SHP77 (cell line): Measurements from ENCODE around the gene NOS1AP.

Experiments used
- DNase-seq, 2 experiments: peaks; one replicate each; lab custom pipeline; 2025; lab: John Stamatoyannopoulos, UW

The NOS1AP gene

GRCh38 chr1:162138112-162138511 is 68.6 kb downstream of the NOS1AP start:
- DNase-seq = no peak

GRCh38 chr1:162138599-162139181 is 69.2 kb downstream of the NOS1AP start:
- no peak for DNase-seq

- no peak for DNase-seq
Measured at GRCh38 chr1:162139211-162139610, 69.7 kb downstream of the NOS1AP start.

- no peak for DNase-seq
Measured at GRCh38 chr1:162141281-162142054, 72.0 kb downstream of the NOS1AP start.

GRCh38 chr1:162142968-162143367 is 73.5 kb downstream of the NOS1AP start:
- DNase-seq = no peak

- DNase-seq = no peak
Measured at GRCh38 chr1:162144268-162144667, 74.8 kb downstream of the NOS1AP start.

GRCh38 chr1:162144853-162145252 is 75.4 kb downstream of the NOS1AP start:
- DNase-seq = no peak

GRCh38 chr1:162145280-162145965 is 75.9 kb downstream of the NOS1AP start:
- no peak for DNase-seq

GRCh38 chr1:162145966-162146696 is 76.6 kb downstream of the NOS1AP start:
- no peak for DNase-seq

- DNase-seq = no peak
Measured at GRCh38 chr1:162147760-162148159, 78.3 kb downstream of the NOS1AP start.

- DNase-seq = no peak
Measured at GRCh38 chr1:162150112-162150511, 80.6 kb downstream of the NOS1AP start.

GRCh38 chr1:162151900-162152829 is 82.7 kb downstream of the NOS1AP start:
- DNase-seq = no peak

- no peak for DNase-seq
Measured at GRCh38 chr1:162153374-162153773, 83.9 kb downstream of the NOS1AP start.

- no peak for DNase-seq
Measured at GRCh38 chr1:162157469-162157868, 88.0 kb downstream of the NOS1AP start.

GRCh38 chr1:162158624-162159271 is 89.3 kb downstream of the NOS1AP start:
- DNase-seq = no peak

GRCh38 chr1:162159515-162159914 is 90.0 kb downstream of the NOS1AP start:
- DNase-seq = peak in 1 of 2 experiments; percentile 8

GRCh38 chr1:162161916-162162550 is 92.5 kb downstream of the NOS1AP start:
- no peak for DNase-seq

GRCh38 chr1:162165528-162165927 is 96.0 kb downstream of the NOS1AP start:
- DNase-seq = no peak

- DNase-seq = no peak
Measured at GRCh38 chr1:162166917-162167615, 97.6 kb downstream of the NOS1AP start.

- peak in 1 of 2 experiments; percentile 3 for DNase-seq
Measured at GRCh38 chr1:162168261-162168660, 98.8 kb downstream of the NOS1AP start.
